ENCODE results near the gene PHF20.
"Not testable (repeated sequence)": the region's sequence is repeated elsewhere in the genome, so short reads cannot be mapped to it uniquely, and the experiment has no call there.

PHF20 gene

DNA sequence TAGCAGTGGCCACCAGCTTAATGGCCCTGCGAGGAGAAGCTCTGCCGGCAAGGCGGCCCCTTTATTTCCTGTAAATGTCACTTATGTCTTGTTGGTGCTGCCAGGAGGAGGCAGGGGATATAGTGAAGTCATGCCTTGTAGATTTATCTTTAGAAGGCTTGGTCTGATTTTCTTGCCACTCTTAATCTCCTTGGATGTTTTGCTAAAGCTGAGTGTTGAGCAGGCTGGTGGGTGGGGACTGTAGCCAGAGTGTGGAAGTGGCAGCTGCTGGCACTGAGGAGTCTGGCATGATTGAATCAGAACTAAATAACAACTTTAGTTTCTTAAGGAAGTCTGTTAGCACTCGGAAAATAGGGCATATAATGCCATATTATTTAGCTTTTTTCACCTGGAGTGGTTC, 77.9 kb downstream of the PHF20 start:
- DNase-seq (ENCODE audit: insufficient read length, low spot score) (no peak), FAIRE-seq (no peak)
- TF ChIP-seq CTCF (IDR thresholded peaks at IDR 0.05; ENCODE audit: insufficient read depth, missing control alignments), result no peak

- FAIRE-seq; DNase-seq (ENCODE audit: insufficient read length, low spot score): not testable (repeated sequence)
Measured at GRCh38 chr20:35851659-35852058, 79.8 kb downstream of the PHF20 start.

- no peak for DNase-seq (ENCODE audit: insufficient read length, low spot score)
- TF ChIP-seq CTCF (IDR thresholded peaks at IDR 0.05; ENCODE audit: insufficient read depth, missing control alignments), result no peak
- no peak for FAIRE-seq
Measured at GRCh38 chr20:35854713-35855348, 83.0 kb downstream of the PHF20 start.

DNA sequence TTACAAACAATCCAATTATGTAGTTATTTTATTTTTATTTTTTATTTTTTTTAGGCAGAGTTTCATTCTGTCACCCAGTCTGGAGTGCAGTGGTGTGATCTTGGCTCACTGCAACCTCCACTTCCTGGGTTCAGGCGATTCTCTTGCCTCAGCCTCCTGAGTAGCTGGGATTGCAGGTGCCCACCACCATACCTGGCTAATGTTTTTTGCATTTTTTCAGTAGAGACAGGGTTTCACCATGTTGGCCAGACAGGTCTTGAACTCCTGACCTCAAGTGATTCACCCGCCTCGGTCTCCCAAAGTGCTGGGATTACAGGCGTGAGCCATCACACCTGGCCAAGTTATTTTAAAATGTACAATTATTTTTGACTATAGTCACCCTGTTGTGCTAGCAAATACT, 83.8 kb downstream of the PHF20 start:
- not testable (repeated sequence) for DNase-seq (ENCODE audit: insufficient read length, low spot score); FAIRE-seq

DNA sequence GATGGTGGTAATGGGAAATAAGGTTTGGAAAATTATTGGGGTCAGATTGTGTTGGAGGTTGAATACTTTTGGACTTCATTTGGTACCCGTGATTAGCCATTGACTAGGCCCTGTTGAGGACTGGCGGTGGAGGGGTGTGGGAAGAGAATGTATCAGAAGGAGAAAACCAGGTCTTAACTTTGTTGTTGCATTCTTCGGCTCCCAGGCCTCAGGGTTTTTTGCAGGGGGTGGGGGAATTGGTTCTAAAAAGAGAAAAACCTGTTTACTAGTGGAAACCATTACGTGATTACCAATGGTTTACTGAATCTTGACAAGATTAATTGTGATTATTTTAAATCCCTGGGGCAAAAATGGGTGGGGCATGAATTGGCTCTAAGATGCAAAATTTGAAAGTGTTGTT, 85.1 kb downstream of the PHF20 start:
- FAIRE-seq, result no peak
- DNase-seq (ENCODE audit: insufficient read length, low spot score), result no peak
- no peak for TF ChIP-seq CTCF (IDR thresholded peaks at IDR 0.05; ENCODE audit: insufficient read depth, missing control alignments)

GRCh38 chr20:35866418-35867202, 94.8 kb downstream of the PHF20 start:
- TF ChIP-seq CTCF (IDR thresholded peaks at IDR 0.05; ENCODE audit: insufficient read depth, missing control alignments), result no peak
- no peak for FAIRE-seq
- no peak for DNase-seq (ENCODE audit: insufficient read length, low spot score)

- no peak for TF ChIP-seq CTCF (IDR thresholded peaks at IDR 0.05; ENCODE audit: insufficient read depth, missing control alignments)
- no peak for FAIRE-seq
- no peak for DNase-seq (ENCODE audit: insufficient read length, low spot score)
Measured at GRCh38 chr20:35870541-35871258, 98.9 kb downstream of the PHF20 start.

GRCh38 chr20:35871259-35871771, 99.5 kb downstream of the PHF20 start:
- TF ChIP-seq CTCF (IDR thresholded peaks at IDR 0.05; ENCODE audit: insufficient read depth, missing control alignments), result no peak
- DNase-seq (ENCODE audit: insufficient read length, low spot score), result no peak
- FAIRE-seq, result no peak
